AG09309 (cell line): ENCODE measurements around the gene MRGPRD.

Experiments
- DNase-seq: peaks from one replicate; pipeline ENCODE4 v3.0.0-alpha.2; 2010; ENCODE audit warnings: low read depth
- H3K4me3 ChIP-seq: 2 replicates; pipeline ENCODE4 v1.5.1; 2011; ENCODE audit warnings: mild to moderate bottlenecking, low read depth, low read length, moderate library complexity; ENCODE audit not compliant: control insufficient read depth
- TF ChIP-seq, protein P1 (sequence below): IDR thresholded peaks from 2 replicates; pipeline ENCODE4 v1.5.1; 2011; ENCODE audit warnings: mild to moderate bottlenecking, low read depth, low read length, inconsistent platforms; ENCODE audit not compliant: insufficient read depth, control insufficient read depth; ENCODE audit errors: missing control alignments

The MRGPRD gene

GRCh38 chr11:68932358-68932757 is 48.4 kb downstream of the MRGPRD start:
- TF ChIP-seq, protein P1, sequence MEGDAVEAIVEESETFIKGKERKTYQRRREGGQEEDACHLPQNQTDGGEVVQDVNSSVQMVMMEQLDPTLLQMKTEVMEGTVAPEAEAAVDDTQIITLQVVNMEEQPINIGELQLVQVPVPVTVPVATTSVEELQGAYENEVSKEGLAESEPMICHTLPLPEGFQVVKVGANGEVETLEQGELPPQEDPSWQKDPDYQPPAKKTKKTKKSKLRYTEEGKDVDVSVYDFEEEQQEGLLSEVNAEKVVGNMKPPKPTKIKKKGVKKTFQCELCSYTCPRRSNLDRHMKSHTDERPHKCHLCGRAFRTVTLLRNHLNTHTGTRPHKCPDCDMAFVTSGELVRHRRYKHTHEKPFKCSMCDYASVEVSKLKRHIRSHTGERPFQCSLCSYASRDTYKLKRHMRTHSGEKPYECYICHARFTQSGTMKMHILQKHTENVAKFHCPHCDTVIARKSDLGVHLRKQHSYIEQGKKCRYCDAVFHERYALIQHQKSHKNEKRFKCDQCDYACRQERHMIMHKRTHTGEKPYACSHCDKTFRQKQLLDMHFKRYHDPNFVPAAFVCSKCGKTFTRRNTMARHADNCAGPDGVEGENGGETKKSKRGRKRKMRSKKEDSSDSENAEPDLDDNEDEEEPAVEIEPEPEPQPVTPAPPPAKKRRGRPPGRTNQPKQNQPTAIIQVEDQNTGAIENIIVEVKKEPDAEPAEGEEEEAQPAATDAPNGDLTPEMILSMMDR: no peak
- H3K4me3 ChIP-seq: no peak overlapping the region
- DNase-seq: no peak

GRCh38 chr11:68931911-68932310 is 48.9 kb downstream of the MRGPRD start:
- no peak for DNase-seq
- H3K4me3 ChIP-seq: no peak overlapping the region
- TF ChIP-seq, protein P1: no peak

GRCh38 chr11:68930991-68931855 is 49.6 kb downstream of the MRGPRD start:
- TF ChIP-seq, protein P1: no peak
- no peak for DNase-seq
- H3K4me3 ChIP-seq: no peak overlapping the region
